HepG2 (cell line): ENCODE data around the gene MMP7. TPM values are rescaled to one million over a fixed set of nuclear protein-coding genes. Genes with fewer than 3 reads are reported as not detected.

ENCODE experiments used
- SOX6 ChIP-seq, 2 experiments: fragments of 450-650 bp in 1 of 2; sonication (generic) in 1 of 2; formaldehyde crosslinking in 1 of 2; IDR thresholded peaks; 2 replicates each; pipeline versions ENCODE4 v1.4.0 to v1.6.1; 2017 to 2020; ENCODE audit warnings: antibody characterized with exemption in 1 of 2, mild to moderate bottlenecking in 1 of 2, missing genetic modification reagents in 1 of 2
- ZMYM4 ChIP-seq: sonication (generic); formaldehyde crosslinking; IDR thresholded peaks from 2 replicates; pipeline ENCODE4 v1.8.1; 2023; ENCODE audit warnings: mild to moderate bottlenecking, missing genetic modification reagents
- ZNF660 ChIP-seq: sonication (generic); formaldehyde crosslinking; IDR thresholded peaks from 2 replicates; pipeline ENCODE4 v1.5.1; 2020; ENCODE audit warnings: mild to moderate bottlenecking, low read depth, missing genetic modification reagents, borderline replicate concordance
- polyA plus RNA-seq, 8 experiments: library from polyadenylated mRNA; depleted of rRNA in 3 of 8; stranded (reverse) in 7 of 8; unstranded in 1 of 8; fragments of >200 nt; fragmentation: Illumina TruSeq in 4 of 8; extraction: Trizol in 4 of 8; gene quantifications; 2 replicates each; pipeline versions ENCODE4 v1.2.1 to v1.2.3, GENCODE V29; 2011 to 2016; ENCODE audit warnings: low read depth in 4 of 8, missing spikeins in 1 of 8, mixed read lengths in 1 of 8; ENCODE audit not compliant: insufficient read depth in 1 of 8
- total RNA-seq, 5 experiments: library from RNA; depleted of rRNA; stranded (reverse); fragments of >200 nt; fragmentation: Illumina TruSeq; extraction: Trizol; gene quantifications; 2 replicates each; pipeline ENCODE4 v1.2.3, GENCODE V29; 2016; ENCODE audit warnings: low read depth in 1 of 5
- TF ChIP-seq, protein P1 (sequence below): sonication (generic); formaldehyde crosslinking; IDR thresholded peaks from 2 replicates; pipeline ENCODE4 v1.5.0; 2020; ENCODE audit warnings: mild to moderate bottlenecking, missing genetic modification reagents
- TF ChIP-seq, protein P2 (sequence below): sonication (generic); formaldehyde crosslinking; IDR thresholded peaks from 2 replicates; pipeline ENCODE4 v1.4.0; 2020; ENCODE audit warnings: missing genetic modification reagents, borderline replicate concordance

MMP7 gene
- total and polyA plus RNA-seq, 2 of the 13 experiments (the other 11 are each of a cell fraction or from before 2014, with no cell fraction given), result 0.17 TPM; not detected in 1

DNA sequence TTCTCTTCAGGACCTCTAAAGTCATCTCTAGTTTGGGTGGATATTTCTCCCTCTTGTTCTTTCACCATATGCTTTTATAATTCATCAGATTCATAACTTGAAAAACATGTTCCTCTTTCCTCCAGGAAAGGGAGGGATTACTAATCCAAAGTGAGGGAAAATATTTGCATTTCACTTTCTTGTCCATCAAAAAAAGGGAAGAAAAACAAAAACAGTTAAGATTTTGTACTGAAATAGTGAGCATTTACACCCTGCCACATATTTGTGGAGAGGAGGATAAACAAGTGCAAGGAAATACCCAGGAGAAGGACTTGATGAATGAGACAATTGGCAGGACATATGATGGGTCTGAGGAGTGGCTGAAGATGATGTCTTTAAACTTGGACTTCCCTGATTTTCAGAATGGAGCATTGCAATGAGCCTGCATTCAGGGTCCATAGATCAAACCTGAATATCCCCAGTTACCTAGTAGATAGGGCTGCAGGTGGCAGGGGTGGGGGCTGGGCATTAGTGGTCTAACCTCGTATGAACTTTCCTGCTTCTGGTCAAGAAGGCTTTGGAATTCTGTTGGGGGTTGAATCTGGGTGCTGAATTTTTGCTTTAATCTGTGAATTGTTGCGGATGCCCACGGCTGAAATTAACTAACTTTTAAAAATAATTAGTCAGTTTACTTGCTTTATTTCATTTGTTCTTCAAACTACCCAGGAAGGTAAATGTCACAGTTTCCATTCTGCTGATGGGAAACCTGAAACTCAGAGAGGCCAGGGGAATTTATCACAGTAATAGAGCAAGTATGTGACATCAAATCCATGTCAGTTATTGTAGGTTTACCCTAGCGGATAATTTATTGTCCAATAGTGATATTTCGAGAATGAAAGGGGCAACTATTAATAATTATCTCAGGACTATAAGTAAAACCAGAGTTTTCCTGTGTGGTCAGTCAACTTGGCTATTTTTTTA is 41.1 kb downstream of the MMP7 start (continued):
- TF ChIP-seq, protein P1, sequence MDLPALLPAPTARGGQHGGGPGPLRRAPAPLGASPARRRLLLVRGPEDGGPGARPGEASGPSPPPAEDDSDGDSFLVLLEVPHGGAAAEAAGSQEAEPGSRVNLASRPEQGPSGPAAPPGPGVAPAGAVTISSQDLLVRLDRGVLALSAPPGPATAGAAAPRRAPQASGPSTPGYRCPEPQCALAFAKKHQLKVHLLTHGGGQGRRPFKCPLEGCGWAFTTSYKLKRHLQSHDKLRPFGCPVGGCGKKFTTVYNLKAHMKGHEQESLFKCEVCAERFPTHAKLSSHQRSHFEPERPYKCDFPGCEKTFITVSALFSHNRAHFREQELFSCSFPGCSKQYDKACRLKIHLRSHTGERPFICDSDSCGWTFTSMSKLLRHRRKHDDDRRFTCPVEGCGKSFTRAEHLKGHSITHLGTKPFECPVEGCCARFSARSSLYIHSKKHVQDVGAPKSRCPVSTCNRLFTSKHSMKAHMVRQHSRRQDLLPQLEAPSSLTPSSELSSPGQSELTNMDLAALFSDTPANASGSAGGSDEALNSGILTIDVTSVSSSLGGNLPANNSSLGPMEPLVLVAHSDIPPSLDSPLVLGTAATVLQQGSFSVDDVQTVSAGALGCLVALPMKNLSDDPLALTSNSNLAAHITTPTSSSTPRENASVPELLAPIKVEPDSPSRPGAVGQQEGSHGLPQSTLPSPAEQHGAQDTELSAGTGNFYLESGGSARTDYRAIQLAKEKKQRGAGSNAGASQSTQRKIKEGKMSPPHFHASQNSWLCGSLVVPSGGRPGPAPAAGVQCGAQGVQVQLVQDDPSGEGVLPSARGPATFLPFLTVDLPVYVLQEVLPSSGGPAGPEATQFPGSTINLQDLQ (CRISPR knock-in tag), result no peak
- peak; percentile 25; the same call in 1 of the 2 replicates for TF ChIP-seq ZMYM4
- no peak for TF ChIP-seq ZNF660
- TF ChIP-seq SOX6 (IDR thresholded peaks at IDR 0.05), result no peak
- TF ChIP-seq SOX6 (CRISPR knock-in tag; IDR thresholded peaks at IDR 0.05), result peak; percentile 26; the same call in 1 of the 2 replicates
- TF ChIP-seq, protein P2, sequence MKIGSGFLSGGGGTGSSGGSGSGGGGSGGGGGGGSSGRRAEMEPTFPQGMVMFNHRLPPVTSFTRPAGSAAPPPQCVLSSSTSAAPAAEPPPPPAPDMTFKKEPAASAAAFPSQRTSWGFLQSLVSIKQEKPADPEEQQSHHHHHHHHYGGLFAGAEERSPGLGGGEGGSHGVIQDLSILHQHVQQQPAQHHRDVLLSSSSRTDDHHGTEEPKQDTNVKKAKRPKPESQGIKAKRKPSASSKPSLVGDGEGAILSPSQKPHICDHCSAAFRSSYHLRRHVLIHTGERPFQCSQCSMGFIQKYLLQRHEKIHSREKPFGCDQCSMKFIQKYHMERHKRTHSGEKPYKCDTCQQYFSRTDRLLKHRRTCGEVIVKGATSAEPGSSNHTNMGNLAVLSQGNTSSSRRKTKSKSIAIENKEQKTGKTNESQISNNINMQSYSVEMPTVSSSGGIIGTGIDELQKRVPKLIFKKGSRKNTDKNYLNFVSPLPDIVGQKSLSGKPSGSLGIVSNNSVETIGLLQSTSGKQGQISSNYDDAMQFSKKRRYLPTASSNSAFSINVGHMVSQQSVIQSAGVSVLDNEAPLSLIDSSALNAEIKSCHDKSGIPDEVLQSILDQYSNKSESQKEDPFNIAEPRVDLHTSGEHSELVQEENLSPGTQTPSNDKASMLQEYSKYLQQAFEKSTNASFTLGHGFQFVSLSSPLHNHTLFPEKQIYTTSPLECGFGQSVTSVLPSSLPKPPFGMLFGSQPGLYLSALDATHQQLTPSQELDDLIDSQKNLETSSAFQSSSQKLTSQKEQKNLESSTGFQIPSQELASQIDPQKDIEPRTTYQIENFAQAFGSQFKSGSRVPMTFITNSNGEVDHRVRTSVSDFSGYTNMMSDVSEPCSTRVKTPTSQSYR (CRISPR knock-in tag), result peak; percentile 79
